Fibroblast of lung (primary cell): ENCODE results near the gene PGAP3.

ENCODE experiments used
- EZH2 ChIP-seq: IDR thresholded peaks from 2 replicates; pipeline ENCODE4 v1.5.1; 2012; ENCODE audit warnings: low read length, control low read depth, mild to moderate bottlenecking; ENCODE audit errors: missing control alignments
- TF ChIP-seq, protein P1 (sequence below), 2 donors: IDR thresholded peaks in 1 of 2; conservative IDR thresholded peaks in 1 of 2; 1 replicate in 1 of 2; 2 replicates in 1 of 2; pipeline ENCODE4 v1.5.1; 2011 to 2012; ENCODE audit warnings: low read length in 2 of 2, control low read depth in 1 of 2, inconsistent platforms in 1 of 2, low read depth in 1 of 2, mild to moderate bottlenecking in 1 of 2

DNA sequence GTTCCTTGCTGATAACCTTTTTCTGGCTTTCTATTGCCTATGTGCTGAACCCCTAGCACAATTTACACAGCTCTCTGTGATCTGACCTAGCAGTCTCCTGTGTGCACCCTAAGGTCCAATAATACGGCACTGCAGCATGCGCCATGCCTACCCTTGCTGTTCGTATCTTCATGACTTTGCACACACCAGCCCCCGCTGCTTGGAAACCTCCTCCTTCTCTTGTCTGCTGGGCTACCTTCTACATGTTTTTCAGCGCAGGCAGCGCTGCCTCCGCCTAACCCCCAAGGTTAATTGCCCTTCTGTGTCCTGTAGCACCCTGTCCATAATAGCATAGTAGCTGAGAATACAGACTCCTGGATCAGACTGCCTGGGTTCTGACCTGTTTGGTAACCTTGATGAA, 49.5 kb downstream of the PGAP3 start:
- TF ChIP-seq, protein P1, sequence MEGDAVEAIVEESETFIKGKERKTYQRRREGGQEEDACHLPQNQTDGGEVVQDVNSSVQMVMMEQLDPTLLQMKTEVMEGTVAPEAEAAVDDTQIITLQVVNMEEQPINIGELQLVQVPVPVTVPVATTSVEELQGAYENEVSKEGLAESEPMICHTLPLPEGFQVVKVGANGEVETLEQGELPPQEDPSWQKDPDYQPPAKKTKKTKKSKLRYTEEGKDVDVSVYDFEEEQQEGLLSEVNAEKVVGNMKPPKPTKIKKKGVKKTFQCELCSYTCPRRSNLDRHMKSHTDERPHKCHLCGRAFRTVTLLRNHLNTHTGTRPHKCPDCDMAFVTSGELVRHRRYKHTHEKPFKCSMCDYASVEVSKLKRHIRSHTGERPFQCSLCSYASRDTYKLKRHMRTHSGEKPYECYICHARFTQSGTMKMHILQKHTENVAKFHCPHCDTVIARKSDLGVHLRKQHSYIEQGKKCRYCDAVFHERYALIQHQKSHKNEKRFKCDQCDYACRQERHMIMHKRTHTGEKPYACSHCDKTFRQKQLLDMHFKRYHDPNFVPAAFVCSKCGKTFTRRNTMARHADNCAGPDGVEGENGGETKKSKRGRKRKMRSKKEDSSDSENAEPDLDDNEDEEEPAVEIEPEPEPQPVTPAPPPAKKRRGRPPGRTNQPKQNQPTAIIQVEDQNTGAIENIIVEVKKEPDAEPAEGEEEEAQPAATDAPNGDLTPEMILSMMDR (conservative IDR thresholded peaks at IDR 0.05 in 1 of 2, IDR thresholded peaks at IDR 0.05 in 1 of 2; ENCODE audit: low read depth in 1 of 2, low read length in 2 of 2), result no peak
- no peak for TF ChIP-seq EZH2
